Measurements from ENCODE around the gene SNRNP200. TPM values are rescaled to one million over a fixed set of nuclear protein-coding genes. Genes with fewer than 3 reads are reported as not detected.
"Not testable (repeated sequence)": the region's sequence is repeated elsewhere in the genome, so short reads cannot be mapped to it uniquely, and the experiment has no call there.

The SNRNP200 gene
- polyA plus RNA-seq, 4 donors: 130 to 193 (median 174) TPM

DNA sequence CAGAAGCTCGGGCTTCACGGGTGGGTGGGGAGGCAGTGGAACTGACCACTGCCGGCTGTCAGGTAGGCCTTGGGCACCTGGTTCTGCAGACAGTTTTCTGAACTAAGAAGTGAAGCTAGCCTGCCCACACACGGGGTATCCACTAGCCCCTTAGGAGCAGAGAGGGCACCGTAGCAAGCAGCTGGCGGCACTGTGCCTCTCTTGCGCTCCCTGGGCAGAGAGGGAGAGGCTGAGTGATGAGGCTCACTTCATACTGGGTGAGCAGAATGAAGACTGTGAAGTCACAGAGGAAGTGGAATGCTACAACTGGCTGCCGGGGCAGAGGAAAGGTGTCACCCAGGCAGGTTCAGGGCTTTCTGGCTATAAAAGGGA, 20.5 kb upstream of the SNRNP200 start:
- DNase-seq (ENCODE audit: low read depth in 4 of 4, low spot score in 3 of 4): no peak

DNA sequence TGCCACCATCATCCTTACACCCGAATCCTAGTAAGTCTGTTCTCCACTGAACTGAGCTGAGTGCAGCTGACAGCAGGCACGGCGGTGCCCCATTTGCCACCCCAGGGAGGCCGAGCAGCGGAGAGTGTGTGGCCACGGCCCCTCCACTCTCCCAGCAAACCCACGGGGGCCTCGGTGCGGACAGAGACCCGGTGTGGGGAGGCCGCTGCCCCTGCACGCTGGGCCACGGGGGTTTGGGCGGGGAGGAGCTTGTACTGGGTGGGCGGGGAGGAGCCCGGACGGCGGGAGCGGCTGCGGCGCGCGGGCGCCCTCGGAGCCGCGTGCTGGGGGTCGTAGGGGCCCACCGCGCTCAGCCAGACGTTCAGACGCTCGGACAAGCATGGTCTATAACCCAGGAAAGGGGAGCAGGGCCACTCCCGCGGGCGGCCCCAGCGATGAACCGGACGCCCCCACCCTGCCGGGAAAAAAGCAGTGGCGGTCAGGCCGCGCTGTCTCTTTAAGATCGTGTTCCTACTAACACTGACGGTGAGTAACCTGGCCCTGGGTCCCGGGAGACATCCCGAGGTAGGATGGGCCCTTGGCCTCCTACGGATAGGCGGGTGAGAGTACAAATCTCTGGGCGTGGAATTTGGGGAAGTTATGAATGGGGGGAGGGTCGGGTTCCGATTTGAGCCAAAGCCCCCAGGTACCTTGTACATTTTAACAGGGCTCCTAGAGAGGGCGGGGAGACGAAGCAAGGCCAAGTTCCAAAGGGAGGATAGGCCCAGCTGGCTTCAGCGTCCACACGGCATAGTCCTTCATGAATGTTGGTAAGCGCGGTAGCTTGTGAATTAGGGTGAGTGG, 19.9 kb upstream of the SNRNP200 start, which contains the start of gene ITPRIPL1:
TSS of gene ITPRIPL1 (plus strand) at position 277 of the 843 bp plus-strand sequence. CDS start at position 800, 523 bp downstream.
- DNase-seq (ENCODE audit: low read depth in 4 of 4, low spot score in 3 of 4): no peak

DNA sequence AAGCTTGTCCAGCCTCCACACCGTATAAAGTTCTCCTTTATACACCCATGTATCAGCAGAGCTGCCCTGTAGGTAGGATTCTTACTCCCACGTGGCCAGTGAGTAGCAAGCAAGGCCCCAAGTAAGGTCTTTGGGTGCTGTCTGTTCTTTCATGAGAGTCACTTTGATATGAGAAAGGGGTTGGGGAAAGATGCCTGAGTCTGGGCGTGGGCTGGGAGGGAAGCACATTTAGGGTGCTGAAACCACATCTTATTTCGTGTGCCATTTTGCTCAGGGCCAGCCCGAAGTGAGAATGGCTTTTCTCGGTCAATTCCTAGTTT, 19.3 kb upstream of the SNRNP200 start:
- DNase-seq (ENCODE audit: low read depth in 4 of 4, low spot score in 3 of 4): no peak

DNA sequence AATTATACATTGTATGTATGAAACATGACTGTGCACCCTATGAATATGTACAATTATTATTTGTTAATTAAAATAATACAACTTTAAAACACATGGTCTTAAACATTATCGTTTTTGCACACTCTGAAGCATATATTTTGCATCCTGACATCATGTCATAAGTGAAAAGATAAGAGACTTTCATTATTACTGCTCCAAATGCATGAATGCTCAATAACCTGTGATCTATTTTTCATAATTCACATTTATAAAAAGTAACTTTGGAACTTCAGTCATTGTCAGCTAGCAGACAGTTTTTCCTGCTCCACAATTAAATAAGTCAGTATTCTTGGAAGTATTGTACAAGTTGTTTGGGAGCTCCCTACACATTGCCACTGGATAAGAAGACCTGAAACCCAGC, 18.5 kb upstream of the SNRNP200 start:
- no peak for DNase-seq (ENCODE audit: low read depth in 4 of 4, low spot score in 3 of 4)

DNA sequence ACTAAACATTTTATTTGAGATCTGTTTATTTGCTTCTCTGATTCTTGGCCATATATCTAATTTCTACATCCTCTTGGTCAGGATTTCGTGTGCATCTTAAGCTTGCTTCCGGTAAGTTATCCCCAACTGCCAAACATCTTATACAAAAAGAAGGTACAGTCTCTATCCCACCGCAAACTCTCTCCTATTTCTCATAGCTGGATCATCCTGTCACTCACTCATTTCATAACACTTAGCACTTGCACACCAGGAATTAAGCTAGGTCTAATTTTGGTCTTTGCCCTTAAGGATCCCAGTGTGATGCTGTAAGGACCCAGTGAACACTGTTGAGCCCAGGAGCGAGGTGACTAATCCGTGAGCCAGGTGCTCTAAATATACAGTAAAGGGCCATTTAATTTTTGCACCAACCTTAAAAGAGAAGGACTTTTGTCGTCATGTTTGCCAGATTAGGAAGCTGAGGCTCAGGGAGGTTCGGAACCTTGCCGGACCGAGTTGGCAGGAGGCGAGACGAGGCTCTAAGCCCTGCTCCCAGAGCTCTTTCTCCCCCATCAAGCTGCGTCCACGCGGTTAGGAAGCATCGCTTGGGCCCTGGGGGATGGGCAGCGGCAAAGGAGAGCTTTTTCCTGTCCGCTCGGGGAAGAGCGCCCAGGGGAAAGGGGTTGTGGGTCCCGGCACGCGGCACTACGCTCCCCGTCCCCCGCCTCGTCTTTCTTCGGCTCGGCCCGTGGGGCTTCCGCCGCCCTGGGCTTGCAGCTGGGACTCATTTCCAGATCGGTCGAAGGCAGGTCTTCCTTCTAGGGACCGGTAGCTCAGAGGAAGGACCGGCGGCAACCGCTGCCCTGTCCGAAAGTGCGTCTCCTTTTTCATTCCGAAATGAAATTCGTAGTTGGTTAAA, 15.6 kb upstream of the SNRNP200 start:
- DNase-seq (ENCODE audit: low read depth in 4 of 4, low spot score in 3 of 4): no peak

DNA sequence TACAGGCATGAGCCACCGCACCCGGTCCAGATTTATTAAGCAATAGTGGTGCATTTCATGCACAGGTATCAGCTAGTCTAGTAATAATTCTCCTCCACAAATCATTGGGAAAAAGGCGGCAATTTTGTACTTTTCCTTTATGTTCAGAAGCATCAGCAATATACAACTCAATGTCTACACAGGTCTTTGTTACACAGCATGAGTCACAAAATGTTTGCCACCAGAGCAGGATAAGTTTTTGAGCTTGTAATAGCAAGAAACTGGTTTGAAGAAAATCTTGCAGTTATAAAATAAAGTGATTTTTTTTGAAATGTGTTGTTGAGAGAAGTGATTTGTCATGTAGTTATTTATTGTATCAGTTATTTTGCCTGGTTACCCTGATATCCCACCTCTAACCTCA, 15.0 kb upstream of the SNRNP200 start:
- DNase-seq (ENCODE audit: low read depth in 4 of 4, low spot score in 3 of 4): no peak

DNA sequence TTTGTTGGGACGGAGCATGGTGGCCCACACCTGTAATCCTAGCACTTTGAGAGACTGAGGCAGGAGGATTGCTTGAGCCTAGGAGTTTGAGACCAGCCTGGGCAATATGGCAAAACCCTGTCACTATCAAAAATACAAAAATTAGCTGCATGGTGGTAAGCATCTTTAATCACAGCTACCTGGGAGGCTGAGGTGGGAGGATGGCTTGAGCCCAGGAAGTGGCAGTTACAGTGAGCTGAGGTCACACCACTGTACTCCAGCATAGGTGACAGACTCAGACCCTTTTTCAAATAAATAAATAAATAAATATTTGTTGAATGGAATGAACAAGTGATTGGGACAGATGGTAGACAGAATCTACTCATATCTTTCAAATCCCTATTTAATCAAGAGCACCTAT, 14.1 kb upstream of the SNRNP200 start:
- no peak for DNase-seq (ENCODE audit: low read depth in 4 of 4, low spot score in 3 of 4)

DNA sequence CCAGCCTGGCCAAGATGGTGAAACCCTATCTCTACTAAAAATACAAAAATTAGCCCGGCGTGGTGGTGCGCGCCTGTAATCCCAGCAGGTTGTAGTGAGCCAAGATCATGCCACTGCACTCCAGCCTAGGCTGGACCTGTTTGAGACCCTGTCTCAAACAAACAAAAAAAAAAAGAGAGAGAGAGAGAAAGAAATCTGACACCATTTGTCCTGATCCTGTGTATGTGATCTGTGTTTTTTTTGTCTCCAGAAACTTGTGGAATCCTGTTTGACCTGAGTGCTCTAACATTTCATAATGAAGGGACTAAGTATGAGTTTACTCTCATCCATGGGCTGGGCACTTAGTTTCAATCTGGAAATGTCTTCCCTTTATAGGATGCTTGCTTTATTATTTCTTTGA, 13.4 kb upstream of the SNRNP200 start:
- no peak for DNase-seq (ENCODE audit: low read depth in 4 of 4, low spot score in 3 of 4)

DNA sequence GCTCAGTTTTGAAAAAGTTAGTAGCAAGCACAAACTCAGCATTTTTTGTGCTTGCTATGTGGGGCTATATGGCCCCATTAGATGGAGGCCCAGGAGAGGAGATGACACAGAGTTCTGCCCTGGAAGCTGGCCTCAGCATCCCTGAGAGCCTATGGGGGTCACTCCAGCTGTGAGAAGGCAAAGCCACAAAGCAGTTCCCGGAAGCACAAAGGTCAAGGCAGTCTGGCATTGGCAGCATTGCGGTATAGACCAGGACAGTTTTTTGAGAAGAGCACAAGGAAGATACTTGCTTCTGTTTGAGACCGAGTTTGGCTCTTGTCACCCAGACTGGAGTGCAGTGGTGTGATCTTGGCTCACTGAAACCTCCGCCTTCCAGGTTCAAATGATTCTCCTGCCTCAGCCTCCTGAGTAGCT, 12.2 kb upstream of the SNRNP200 start:
- DNase-seq (ENCODE audit: low read depth in 4 of 4, low spot score in 3 of 4): no peak

DNA sequence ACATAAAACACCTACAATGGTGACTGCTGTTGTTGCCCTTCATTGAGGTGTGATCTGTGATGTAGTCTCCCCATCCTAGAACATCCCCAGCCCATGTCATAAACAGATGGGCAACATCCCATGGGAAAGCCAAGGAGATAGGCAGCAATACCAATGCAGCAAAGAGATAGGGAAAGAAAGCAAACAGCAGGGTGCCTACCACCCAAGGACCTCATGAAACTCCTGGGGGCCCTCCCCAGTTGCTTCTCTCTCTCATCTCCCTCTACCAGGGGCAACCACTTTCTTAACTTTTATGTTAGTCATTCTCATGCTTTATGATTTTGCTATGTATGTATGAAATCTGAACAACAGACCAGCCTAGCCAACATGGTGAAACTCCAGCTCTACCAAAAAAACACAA, 11.7 kb upstream of the SNRNP200 start:
- no peak for DNase-seq (ENCODE audit: low read depth in 4 of 4, low spot score in 3 of 4)

DNA sequence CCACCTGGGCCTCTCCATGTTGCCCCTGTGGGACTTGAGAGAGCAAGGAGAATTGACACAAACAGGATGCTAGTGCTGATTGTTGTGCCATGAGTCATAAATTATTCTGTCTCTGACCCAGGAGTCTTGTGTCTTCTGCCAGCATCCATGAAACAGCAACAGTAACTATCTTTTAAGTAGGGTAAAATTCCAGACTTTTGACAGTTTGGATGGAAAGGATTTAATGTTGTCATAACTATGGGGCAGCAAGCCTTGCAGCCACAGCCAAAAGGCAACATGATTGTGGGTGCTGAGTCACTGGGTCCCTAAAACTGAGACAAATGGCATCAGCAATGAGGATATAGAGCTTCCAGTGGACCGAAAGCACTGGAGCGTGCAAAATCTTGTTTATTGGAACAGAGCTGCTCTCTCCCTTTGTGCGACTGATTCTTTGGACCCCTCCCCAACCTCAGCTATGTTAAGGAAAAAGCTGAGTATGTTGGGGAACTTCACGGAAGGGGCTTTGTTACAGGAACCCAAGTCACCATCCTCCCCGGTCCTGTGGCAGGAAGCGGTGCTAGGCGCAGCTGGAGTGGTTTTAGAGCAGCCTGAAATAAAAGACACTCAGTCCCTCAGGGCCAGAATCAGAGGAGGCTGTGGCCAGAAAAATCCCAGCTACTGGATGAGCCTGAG, 10.2 kb upstream of the SNRNP200 start:
- DNase-seq (ENCODE audit: low read depth in 4 of 4, low spot score in 3 of 4): no peak

DNA sequence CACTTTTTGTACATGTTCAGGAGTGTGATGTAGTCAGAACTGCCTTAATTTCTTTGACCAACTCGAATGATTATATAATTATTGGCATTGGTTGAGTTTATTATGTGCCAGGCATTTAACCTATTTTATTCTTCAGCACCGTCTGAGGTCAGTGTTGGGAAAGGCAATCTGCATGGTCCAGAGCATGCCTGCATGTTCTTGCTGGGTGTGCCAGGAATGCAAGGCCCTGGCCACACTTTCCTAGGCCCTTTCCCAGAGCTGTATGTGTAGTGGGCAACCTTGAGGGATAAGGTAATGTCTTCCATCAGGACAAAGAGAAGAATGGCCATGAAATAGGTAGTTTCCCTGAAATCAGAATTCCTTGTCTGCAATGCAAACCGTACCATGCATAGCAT, 9.7 kb upstream of the SNRNP200 start:
- no peak for DNase-seq (ENCODE audit: low read depth in 4 of 4, low spot score in 3 of 4)

DNA sequence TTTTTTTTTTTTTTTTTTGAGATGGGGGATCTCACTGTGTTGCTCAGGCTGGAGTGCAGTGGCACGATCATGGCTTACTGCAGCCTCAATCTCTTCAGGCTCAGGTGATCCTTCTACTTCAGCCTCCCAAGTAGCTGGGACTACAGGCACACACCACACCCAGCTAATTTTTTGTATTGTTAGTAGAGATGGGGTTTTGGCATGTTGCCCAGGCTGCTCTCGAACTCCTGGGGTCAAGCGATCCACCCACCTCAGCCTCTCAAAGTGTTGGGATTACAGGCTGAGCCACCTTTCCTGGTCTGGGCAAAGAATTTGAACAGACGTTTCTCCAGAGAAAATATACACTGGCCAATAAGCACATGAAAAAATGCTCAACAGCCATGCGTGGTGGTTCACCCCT, 2.9 kb upstream of the SNRNP200 start:
- DNase-seq (ENCODE audit: low read depth in 4 of 4, low spot score in 3 of 4): no peak

DNA sequence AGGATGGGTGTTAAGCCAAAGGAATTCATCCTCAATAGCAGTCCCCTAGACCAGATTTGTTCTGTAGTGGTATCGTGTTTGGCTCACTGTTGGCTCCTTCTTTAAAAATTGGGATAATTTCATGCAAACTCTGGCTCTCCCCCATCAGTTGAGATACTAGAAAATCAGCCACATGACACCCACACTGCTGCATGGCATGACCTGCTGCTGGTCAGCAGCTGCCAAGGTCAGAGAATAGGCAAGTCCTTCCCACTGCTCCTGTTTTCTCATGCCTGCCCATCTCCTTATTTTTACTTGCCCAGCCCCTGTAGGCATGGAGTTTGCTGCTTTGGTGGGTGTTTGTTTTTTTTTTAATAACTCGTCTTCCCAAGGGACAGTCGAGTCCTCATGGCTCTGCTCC, 1.0 kb upstream of the SNRNP200 start:
- DNase-seq (ENCODE audit: low read depth in 4 of 4, low spot score in 3 of 4): no peak

DNA sequence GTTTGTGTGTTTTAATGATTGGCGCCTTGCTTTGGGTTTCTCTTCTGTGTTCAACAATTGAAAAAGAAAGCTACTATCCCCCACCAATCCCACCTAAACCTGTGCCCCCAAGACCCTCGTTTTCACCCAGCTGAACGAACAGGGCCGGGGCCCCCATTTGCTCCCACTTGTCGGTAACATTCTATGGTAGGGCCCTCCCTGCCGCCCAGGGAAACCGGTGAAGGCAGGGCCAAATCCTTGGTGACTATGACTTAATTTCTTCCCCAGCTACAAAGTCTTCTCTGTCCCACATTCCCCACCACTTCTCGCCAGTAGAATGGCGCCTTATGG, 598 bp upstream of the SNRNP200 start:
- no peak for DNase-seq (ENCODE audit: low read depth in 4 of 4, low spot score in 3 of 4)

DNA sequence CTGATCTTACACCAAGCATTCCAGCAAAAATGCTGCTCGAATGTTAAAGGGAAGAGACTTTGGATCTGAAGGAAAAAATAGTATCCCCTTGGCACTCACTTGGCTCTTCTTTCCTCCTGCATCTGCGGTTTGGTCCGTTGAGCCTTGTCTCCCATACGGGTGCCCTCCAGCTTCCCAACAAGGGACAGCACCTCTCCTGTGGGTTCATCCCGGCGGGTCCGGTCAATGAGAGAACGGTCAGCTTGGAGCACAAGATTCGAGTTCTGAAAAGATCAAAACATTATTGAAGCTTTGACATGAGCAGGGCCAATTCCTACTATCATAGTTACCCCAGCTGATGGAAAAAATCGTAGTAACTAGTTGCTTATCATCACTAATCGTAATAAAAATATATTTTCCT, 740 bp downstream of the SNRNP200 start:
- DNase-seq (ENCODE audit: low read depth in 4 of 4, low spot score in 3 of 4): no peak

DNA sequence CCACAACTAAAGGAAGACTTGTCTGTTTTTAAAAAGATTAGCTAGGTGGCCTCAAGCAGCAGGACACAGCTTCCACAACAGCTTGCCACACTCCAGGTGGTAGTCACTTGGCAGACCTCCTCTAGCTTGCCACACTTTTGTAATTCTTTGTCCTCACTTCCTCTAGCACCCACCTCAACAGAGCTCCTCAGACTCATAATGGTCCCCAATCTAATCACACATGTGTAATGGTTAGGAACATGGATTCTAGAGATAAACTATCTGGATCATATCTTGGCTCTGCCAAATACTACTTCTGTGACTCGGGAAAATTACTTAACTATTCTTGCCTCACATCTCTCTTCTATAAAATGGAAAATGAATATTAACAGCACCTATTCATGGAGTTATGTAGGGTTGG, 3.5 kb downstream of the SNRNP200 start:
- no peak for DNase-seq (ENCODE audit: low read depth in 4 of 4, low spot score in 3 of 4)

DNA sequence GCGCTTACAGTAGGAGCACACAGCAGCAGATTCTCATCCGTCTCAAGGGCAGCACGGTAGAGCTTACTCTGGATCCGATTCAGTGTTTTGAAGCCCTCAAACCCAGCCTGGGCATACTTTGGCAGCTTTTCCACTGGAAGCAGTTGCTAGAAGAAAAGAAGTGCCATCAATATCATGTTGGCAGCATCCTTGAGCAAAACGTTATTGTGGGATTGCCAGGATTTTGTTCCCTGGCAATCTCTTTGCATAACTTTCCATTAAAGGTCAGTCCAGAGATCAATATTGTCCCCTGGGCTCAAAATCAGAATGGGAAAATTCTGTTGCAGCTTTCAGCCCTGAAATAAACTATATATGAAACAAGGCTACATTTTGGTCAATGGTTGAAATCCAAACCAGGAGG, 8.4 kb downstream of the SNRNP200 start:
- no peak for DNase-seq (ENCODE audit: low read depth in 4 of 4, low spot score in 3 of 4)

DNA sequence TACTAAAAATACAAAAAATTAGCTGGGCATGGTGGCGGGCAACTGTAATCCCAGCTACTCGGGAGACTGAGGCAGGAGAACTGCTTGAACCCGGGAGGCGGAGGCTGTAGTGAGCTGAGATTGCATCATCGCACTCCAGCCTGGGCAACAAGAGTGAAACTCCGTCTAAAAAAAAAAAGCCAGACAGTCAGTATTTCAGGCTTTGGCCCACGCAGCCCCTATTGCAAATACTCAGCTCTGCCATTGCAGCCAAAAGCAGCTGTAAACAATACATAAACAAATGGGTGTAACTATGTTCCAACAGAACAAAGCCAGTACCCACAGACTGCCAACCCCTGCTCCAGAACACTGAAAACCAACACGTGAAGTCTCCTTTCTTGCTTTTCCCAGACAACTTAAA, 11.1 kb downstream of the SNRNP200 start:
- not testable (repeated sequence) for DNase-seq (ENCODE audit: low read depth in 4 of 4, low spot score in 3 of 4)

DNA sequence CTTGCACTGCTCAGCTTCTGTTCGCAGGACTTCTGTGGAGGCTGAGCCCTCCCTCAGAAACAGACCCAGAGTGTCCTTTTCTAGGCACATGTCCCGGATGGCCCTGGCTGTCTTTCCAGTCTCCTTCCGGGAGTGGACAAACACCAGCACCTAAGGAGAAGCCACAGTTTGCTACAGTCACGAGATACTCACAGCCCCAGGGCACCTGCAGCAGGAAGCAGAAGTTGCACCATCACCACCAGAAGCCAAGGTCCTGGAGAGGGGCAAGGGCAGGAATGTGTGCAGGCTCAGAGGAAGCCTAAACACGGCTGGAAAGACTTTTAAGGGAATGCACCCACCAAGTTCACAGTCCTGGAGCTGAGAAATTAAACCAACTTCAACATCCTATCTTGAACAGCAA, 13.6 kb downstream of the SNRNP200 start:
- no peak for DNase-seq (ENCODE audit: low read depth in 4 of 4, low spot score in 3 of 4)

DNA sequence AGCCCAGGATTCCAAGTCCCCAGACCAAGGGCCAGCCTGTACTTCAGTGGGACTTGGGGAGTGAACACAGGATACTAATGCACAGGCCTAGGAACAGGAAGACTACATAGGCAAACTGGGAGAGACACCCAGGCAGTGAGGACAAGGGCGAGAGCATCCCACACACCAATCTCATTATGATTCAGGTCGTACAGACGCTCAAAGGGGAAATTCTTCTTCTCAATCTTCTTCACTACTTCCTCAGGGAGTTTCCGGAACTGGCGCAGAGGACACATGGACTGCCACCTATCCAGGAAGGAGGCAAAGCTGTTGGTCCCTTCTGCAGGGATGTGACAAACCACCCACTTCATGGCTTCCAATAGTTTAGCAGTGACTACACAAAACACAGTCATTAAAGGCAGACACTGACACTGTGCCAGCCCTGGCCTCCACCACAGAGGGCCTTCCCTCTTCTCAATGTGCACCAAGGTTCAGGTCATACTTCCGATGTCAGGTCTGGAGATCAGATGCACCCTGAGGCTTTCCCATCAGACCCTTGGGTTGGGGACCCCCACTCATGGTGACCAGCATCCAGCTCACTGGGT, 18.0 kb downstream of the SNRNP200 start:
- no peak for DNase-seq (ENCODE audit: low read depth in 4 of 4, low spot score in 3 of 4)
